ENCODE data around the gene INO80D.

DNA sequence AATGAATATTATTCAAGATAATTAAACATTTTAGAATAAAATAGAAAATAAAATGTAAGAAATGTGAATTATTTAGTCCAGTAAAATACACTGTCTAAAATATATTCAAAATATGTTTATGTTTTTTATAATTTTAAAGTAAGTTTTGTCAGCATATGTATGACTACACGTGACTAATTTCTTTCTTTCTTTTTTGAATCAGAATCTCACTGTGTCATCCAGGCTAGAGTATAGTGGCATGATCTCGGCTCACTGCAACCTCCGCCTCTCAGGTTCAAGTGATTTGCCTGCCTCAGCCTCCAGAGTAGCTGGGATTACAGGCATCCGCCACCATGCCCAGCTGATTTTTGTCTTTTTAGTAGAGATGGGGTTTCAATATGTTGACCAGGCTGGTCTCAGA, 19.1 kb upstream of the INO80D start:
- TF ChIP-seq, protein P1, sequence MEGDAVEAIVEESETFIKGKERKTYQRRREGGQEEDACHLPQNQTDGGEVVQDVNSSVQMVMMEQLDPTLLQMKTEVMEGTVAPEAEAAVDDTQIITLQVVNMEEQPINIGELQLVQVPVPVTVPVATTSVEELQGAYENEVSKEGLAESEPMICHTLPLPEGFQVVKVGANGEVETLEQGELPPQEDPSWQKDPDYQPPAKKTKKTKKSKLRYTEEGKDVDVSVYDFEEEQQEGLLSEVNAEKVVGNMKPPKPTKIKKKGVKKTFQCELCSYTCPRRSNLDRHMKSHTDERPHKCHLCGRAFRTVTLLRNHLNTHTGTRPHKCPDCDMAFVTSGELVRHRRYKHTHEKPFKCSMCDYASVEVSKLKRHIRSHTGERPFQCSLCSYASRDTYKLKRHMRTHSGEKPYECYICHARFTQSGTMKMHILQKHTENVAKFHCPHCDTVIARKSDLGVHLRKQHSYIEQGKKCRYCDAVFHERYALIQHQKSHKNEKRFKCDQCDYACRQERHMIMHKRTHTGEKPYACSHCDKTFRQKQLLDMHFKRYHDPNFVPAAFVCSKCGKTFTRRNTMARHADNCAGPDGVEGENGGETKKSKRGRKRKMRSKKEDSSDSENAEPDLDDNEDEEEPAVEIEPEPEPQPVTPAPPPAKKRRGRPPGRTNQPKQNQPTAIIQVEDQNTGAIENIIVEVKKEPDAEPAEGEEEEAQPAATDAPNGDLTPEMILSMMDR (IDR thresholded peaks at IDR 0.05) = no peak
- TF ChIP-seq POLR2A (IDR thresholded peaks at IDR 0.05) = no peak

Measured in uterus (tissue), 2 donors.